Epithelial cell of esophagus (primary cell): ENCODE data around the gene LINC00237.

Source experiments
- DNase-seq: peaks from one replicate; pipeline ENCODE4 v3.0.0; 2010; ENCODE audit warnings: low read depth
- H3K4me3 ChIP-seq: 2 replicates; pipeline ENCODE4 v1.5.1; 2011; ENCODE audit warnings: mild to moderate bottlenecking, low read length, control low read depth
- TF ChIP-seq, protein P1 (sequence below): IDR thresholded peaks from 2 replicates; pipeline ENCODE4 v1.5.1; 2011; ENCODE audit warnings: low read depth, mild to moderate bottlenecking, low read length, control low read depth, inconsistent platforms; ENCODE audit not compliant: insufficient read depth; ENCODE audit errors: missing control alignments

The LINC00237 gene

DNA sequence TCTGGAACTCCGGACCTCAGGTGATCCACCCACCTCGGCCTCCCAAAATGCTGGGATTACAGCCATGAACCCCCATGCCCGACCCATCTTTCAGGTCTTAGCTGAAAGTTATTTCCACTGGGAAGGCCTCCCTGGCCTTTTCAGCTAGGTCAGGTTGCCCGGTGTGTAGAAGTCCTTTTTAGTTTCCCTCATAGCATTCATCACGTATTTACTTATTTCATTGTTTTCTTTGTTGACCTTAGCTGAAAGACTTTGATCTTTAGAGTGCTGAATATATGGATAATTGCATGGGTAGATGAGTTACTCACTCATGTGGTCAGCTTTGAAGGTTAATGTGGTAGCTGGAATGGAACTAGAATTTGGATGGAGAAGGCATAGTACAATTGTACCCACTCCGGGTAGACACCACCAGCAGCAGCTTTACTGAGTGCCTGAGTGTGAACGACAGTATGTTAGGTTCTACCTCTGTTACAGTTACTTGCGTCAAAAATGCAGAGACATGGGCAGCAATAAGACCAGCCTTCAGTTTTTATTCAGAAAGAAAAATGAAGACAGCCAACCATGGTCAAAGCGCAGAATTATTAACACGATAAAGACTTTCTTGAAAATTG is 28.8 kb upstream of the LINC00237 start:
- DNase-seq, result no peak
- TF ChIP-seq, protein P1, sequence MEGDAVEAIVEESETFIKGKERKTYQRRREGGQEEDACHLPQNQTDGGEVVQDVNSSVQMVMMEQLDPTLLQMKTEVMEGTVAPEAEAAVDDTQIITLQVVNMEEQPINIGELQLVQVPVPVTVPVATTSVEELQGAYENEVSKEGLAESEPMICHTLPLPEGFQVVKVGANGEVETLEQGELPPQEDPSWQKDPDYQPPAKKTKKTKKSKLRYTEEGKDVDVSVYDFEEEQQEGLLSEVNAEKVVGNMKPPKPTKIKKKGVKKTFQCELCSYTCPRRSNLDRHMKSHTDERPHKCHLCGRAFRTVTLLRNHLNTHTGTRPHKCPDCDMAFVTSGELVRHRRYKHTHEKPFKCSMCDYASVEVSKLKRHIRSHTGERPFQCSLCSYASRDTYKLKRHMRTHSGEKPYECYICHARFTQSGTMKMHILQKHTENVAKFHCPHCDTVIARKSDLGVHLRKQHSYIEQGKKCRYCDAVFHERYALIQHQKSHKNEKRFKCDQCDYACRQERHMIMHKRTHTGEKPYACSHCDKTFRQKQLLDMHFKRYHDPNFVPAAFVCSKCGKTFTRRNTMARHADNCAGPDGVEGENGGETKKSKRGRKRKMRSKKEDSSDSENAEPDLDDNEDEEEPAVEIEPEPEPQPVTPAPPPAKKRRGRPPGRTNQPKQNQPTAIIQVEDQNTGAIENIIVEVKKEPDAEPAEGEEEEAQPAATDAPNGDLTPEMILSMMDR, result no peak
- H3K4me3 ChIP-seq, result no peak overlapping the region

DNA sequence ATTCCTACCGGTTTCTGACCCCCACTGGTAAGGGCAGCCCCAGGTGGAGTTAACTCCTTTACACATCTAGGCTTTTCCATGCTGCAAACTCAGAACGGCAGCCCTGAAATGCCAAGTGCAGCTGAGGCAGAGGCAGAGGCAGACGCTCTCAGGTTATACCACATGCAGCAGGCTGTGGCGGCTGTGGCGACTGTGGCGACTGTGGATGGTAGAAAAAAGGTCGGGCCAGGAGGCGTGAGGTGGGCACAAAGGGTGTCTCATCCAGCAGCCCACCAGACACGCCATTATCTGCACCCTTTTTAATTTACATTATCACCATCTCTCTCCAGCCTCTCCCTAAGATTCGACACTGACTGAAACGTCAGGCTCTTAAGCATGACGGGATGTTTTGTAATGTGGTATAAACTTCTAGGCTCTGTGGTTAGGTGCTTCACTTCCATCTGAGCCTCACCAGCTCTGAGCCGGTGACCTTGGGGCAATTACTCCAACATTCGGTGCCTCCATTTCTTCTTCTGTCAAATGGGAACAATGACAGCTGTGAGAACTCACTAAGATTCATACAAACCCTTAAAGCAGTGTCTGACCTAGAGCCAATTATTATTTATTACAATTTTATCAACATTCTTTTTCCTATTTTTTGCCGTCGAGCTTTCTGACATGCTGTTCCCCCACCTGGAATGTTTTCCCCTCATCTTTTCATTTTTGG is 27.9 kb upstream of the LINC00237 start:
- no peak overlapping the region for H3K4me3 ChIP-seq
- DNase-seq, result no peak
- TF ChIP-seq, protein P1, result no peak

DNA sequence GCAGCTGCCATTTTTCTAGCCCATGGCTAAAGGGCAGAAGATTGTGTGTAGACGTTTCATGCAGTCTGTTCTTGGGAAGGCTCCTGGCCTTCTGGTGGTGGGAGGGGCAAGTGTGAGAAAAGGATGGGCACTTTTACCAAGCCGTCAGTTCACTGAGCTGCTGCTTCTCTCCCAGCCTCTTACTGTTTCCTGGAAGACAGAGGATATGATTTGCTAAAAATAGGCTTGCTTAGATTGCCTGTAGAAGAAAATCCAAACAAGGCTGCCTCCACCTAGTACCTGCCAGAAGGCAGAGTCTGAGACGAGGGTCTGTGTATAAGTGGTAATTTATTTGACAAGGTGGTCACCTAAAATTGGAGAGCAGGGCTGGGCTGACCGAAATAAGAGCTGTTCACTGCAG is 27.2 kb upstream of the LINC00237 start:
- TF ChIP-seq, protein P1, result no peak
- DNase-seq, result no peak
- H3K4me3 ChIP-seq, result no peak overlapping the region

DNA sequence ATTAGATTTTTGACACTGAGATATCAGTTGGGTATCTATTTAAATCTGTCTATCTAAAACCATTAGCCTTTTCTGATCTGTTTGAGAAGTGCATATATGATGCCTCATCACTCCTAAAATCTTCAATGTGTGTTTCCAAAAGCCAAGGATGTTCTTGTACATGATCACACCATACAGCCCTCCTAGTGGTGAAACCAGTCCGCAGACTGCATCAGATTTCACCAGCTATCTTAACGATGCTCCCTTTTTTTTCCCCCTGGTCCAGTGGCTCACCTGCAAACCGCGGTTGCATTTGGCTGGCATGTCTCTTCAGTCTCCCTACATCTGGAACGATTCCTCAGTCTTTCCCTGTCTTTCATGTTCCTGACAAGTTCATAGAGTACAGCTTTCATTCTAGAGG is 23.7 kb upstream of the LINC00237 start:
- TF ChIP-seq, protein P1, result no peak
- no peak for DNase-seq
- H3K4me3 ChIP-seq, result no peak overlapping the region

DNA sequence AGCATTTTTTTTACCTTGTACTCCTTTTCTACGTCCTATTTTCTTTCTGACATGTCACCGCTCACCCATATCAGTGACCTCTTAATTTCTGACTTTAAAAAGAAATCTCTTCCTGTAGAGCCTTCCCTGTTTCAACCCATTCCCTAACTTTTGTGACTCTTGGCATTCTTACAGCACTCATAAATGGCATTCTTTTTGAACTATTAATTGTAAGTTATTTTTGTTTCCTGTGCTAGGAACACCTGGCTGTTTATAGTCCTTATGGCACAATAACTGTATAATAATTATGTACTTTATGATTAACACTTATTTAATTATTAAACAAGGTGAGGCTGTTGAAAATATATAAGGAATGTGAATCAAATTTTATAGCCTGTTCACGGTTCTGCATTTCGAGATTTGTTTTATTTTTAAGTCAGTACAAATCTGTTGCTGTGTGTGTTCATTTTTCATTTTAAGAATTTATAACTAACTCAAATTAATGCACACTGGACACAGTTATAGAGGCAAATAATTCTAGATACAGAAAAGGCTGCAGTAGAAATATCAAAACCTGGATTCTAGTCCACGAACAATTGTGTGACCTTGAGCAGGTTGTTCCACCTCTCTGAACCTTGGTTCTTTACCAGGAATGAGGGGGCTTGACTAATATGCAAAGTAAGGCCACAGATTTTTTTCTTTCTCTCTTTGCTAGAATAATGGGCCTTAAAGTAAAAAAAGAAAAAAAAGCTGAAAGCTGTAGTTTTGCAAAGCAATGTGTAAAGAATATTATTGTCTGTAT is 21.2 kb upstream of the LINC00237 start:
- no peak overlapping the region for H3K4me3 ChIP-seq
- DNase-seq, result no peak
- TF ChIP-seq, protein P1, result no peak

DNA sequence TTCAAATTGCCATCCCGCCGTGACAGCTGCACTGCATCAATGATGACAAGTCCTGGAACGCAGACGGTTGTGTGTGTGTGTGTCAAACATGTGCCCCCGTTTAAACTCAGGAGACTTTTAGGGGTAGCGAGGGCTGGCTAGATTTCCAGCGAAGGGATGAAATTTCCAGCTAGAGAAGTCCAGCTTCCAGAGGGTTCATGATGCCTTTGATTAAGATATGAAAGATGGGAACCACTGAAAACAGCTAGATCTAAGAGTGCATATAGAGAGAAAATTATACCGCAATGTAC is 20.4 kb upstream of the LINC00237 start:
- H3K4me3 ChIP-seq, result peak overlapping the region; percentile 69
- TF ChIP-seq, protein P1, result no peak
- peak; percentile 12 for DNase-seq
